Activated T-helper 9 cell treated with anti-CD3 and anti-CD28 coated beads, Interleukin-2, amount 50 U/mL, for 16 hours (primary cell): ENCODE measurements around the gene NBEAL1.
"Not testable (repeated sequence)": the region's sequence is repeated elsewhere in the genome, so short reads cannot be mapped to it uniquely, and the experiment has no call there.

ENCODE experiments used
- DNase-seq: peaks from one replicate; pipeline ENCODE4 v3.0.0-alpha.2; 2020; ENCODE audit warnings: low read depth

NBEAL1 gene

DNA sequence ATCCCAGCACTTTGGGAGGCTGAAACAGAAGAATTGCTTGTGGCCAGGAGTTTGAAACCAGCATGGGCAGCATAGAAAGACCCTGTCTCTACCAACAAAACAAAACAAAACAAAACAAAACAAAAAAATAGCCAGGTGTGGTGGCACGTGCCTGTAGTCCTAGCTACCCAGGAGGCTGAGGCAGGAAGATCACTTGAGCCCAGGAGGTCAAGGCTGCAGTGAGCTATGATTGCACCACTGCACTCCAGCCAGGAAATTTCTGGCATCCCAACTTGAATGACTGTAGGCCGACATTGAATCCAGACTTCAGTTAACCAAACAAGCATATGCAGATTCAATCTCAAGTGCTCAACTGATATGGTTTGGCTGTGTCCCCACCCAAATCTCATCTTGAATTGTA lies 215.0 kb downstream of the NBEAL1 start:
- not testable (repeated sequence) for DNase-seq

DNA sequence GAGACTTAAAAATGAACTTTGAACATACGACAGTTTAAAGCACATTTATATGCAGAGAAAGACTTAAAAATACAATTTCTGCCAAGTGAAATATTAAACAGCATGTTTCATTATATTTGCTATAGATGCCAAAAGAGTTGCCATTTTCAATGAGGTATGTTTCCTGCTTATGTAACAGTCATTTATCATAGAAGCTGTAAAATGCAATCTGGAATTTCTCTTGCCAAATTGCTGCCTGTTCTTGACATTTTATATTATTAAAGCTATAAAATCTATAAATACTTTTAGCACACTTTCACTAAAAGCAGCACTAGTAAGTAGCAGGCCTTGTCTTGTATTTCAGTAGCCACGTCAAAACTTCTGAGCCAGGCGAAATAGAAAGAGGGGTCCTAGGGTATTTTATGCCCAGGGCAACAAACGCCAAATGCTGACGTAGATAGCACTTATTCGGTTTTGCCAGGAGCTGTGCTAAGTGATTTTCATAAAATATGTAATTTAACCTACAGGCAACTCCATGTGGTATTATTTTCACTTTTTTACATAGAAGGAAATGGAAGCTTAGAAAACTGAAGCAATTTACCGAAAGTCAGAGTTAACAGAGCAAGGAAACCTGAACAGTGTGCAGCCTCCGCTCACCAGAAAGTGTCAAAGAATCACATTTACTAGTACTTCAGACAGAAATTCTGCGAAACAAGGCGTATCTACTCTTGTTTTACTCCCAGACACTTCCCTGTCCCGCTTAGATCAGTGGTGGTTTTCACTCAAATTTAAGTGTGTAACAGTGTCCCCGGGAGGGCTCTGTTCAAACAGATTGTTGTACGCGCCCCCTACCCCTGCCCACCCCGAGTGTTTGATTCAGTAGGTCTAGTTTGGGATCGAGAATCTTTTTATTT lies 222.9 kb downstream of the NBEAL1 start:
- DNase-seq: no peak

DNA sequence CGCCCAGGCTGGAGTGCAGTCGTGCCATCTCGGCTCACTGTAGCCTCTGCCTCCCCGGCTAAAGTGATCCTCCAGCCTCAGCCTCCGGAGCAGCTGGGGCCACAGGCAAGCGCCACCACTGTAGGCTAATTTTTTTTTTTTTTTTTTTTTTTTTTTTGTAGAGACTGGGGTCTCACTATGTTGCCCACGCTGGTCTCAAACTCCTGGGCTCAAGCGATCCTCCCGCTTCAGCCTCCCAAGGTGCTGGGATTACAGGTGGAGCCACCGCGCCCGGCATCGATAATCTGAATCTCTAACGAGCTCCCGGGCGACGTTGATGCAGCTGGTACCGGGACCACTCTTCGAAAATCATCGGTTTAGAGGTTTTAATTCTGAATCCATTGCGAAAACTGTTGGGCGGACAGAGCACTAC lies 223.6 kb downstream of the NBEAL1 start:
- no peak for DNase-seq

DNA sequence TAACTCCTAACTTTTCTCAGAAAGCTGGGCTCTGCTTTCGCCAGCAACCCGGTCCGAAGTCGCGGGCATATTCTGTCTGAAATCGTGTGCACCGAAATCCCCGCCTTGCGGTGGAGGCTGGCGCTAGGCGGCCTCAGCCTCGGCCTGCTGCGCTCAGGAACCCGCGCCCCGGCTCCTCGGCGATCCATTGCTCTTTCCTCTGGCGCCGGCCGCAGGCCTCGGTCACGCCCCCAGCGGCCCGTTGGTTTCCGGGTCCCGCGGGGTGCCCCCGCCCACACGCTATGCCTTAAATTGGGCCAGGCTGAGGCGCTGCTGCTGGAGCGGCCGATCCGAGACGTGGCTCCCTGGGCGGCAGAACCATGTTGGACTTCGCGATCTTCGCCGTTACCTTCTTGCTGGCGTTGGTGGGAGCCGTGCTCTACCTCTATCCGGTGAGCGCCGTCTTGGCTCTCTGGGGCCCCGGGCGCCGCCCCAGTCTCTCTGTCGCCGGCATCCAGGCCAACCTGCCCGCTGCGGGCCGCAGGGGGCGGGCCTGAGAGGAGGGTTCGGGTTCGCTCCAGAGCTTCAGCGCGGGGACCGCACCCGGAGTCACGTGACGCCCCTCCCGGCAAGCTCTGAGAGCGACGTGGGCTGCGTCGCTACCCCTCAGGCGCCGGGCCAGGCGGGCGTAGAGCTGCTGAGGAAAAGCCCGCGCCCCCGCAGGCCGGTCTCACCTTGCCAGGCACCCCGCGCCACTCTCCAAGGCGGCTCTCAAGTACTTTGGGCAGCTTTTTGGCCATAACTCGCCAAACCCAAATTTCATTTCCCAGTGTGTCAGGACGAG lies 224.2 kb downstream of the NBEAL1 start, which contains the start of gene CYP20A1:
Gene CYP20A1 (plus strand): TSS at position 315 of the 823 bp plus-strand sequence. CDS start 45 bp downstream, at position 360.
- peak; percentile 96 for DNase-seq

GRCh38 chr2:203240491-203240890 lies 225.8 kb downstream of the NBEAL1 start:
- no peak for DNase-seq

DNA sequence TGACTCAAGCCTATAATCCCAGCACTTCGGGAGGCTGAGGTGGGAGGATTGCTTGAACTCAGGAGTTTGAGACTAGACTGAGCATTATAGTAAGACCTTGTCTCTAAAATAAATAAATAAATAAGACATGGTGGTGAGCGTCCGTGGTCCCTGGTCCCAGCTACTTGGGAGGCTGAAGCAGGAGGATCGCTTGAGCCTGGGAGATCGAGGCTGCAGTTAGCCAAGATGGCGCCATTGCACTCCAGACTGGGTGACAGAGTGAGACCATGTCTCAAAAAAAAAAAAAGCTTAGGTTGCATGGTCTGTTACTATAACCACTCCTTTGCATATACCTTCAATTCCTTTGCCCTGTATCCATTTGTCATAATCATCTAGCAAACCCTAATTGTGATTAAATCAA lies 227.8 kb downstream of the NBEAL1 start:
- no peak for DNase-seq

GRCh38 chr2:203246646-203247045 lies 232.0 kb downstream of the NBEAL1 start:
- DNase-seq: no peak

DNA sequence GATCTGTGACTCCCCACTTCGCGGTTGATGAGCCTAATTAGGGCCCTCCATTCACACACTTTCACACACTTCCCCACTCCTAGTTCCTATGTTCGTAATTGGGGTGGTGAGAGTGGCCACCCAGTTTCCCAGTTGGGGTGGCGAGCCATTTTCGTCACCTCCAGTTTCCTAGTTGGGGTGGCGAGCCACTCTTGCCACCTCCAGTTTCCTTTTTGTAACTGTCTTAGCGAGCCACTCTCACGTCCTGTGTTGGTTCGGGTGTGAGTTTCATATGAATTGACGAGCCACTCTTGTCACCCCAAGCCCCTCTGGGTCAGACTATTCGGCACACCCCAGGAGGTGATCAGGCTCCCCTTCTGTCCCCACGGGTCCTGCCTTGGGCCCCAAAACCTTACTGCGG lies 238.1 kb downstream of the NBEAL1 start:
- no peak for DNase-seq

DNA sequence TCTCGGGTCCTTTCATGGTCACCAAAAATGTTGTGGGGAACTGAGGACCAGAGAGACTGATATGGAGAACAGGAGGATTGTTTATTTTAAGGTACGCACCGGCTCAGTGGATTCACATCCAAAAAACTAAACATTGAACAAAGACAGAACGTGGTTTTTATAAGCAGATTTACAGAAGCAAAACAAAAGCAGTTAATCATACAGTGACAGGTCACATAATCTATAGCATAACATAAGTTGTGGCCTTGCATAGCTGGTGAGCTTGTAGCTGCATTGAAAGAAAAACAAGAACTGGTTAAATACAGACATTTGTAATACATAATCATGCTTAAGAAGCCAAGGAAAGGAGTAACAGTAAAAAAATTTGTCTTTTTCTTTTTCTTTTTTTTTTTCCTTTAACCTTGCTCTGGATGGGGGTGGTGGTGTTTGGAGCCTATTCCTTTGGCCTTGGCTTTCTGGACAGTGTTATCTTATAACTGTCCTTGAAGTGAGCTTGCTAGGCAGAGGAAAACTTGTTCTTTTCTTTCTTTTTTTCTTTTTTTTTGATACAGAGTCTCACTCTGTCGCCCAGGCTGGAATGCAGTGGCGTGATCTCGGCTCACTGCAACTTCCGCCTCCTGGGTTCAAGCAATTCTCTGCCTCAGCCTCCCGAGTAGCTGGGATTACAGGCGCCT lies 238.9 kb downstream of the NBEAL1 start:
- not testable (repeated sequence) for DNase-seq

- no peak for DNase-seq
Measured at GRCh38 chr2:203261326-203262159, 246.9 kb downstream of the NBEAL1 start.
